Stimulated activated CD4-positive, alpha-beta T cell treated with anti-CD3 and anti-CD28 coated beads, Interleukin-15, amount 100 ng/mL, for 48 hours (primary cell): ENCODE measurements around the gene GPR89B.
"Not testable (repeated sequence)": the region's sequence is repeated elsewhere in the genome, so short reads cannot be mapped to it uniquely, and the experiment has no call there.

Experiments
- DNase-seq, 2 donors: peaks; one replicate each; pipeline ENCODE4 v3.0.0-alpha.2; 2020; ENCODE audit warnings: low read depth in 2 of 2

GPR89B gene

GRCh38 chr1:148032690-148033089 is 104.5 kb downstream of the GPR89B start:
- DNase-seq: not testable (repeated sequence)

GRCh38 chr1:148033147-148033546 is 104.9 kb downstream of the GPR89B start:
- DNase-seq: not testable (repeated sequence)

GRCh38 chr1:148037850-148038461 is 109.7 kb downstream of the GPR89B start:
- not testable (repeated sequence) for DNase-seq

- DNase-seq: peak; percentile 41 to 65
Observed at GRCh38 chr1:148038462-148039333, 110.5 kb downstream of the GPR89B start.
